ENCODE data around the gene COPE.

DNA sequence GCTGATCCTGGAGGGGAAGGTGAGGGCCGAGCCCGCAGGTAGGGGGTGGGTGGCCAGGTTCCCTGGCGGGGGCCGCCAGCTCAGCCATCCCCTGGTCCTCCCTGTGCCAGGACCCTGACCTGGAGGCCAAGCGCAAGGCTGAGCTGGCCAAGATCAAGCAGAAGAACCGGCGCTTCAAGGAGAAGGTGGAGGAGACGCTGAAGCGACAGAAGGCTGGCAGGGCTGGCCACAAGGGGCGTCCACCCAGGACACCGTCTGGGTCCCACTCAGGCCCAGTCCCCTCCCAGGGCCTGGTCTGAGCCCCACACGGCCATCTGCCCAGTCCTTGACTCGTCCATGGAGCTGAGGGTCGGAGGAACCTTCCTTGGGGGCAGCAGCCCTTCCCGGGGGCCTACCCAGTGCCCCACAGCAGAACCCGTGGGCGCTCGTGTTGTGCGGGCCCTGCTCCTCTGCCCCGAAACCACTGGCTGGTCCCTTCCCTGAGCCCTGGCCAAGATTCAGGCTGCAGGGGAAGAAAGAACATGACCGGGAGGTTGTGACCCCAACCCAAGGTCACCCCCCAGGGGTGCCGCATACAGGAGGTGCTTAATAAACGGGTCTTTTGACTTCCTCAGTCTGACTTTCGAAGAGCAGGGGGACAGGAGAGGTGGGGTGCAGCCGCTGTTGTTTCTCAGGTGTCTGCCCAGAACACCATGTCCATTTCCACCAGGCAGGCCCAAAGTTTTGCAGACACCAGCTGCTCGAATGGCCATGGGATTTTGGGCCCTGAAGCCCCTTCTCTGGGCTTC lies 9.0 kb upstream of the COPE start:
- TF ChIP-seq FOXA1 (IDR thresholded peaks at IDR 0.05): no peak
- TF ChIP-seq LEF1 (IDR thresholded peaks at IDR 0.05; ENCODE audit: borderline replicate concordance): no peak
- TF ChIP-seq CTBP1 (IDR thresholded peaks at IDR 0.05; ENCODE audit: borderline replicate concordance): no peak
- TF ChIP-seq NFRKB (IDR thresholded peaks at IDR 0.05): no peak
- TF ChIP-seq ELF4 (IDR thresholded peaks at IDR 0.05): no peak
- no peak for TF ChIP-seq BHLHE40 (IDR thresholded peaks at IDR 0.05; ENCODE audit: borderline replicate concordance)
- TF ChIP-seq PKNOX1 (IDR thresholded peaks at IDR 0.05): no peak
